Activated CD8-positive, alpha-beta memory T cell treated with anti-CD3 and anti-CD28 coated beads for 1 hour (primary cell): Measurements from ENCODE around the gene DIDO1.
"Not testable (repeated sequence)": the region's sequence is repeated elsewhere in the genome, so short reads cannot be mapped to it uniquely, and the experiment has no call there.

Experiments
- DNase-seq, 2 donors: peaks; one replicate each; pipeline ENCODE4 v3.0.0-alpha.2; 2020; ENCODE audit warnings: low read depth in 1 of 2; ENCODE audit errors: extremely low read depth in 1 of 2

The DIDO1 gene

GRCh38 chr20:62880935-62881661 is 45.2 kb downstream of the DIDO1 start:
- DNase-seq: no peak

DNA sequence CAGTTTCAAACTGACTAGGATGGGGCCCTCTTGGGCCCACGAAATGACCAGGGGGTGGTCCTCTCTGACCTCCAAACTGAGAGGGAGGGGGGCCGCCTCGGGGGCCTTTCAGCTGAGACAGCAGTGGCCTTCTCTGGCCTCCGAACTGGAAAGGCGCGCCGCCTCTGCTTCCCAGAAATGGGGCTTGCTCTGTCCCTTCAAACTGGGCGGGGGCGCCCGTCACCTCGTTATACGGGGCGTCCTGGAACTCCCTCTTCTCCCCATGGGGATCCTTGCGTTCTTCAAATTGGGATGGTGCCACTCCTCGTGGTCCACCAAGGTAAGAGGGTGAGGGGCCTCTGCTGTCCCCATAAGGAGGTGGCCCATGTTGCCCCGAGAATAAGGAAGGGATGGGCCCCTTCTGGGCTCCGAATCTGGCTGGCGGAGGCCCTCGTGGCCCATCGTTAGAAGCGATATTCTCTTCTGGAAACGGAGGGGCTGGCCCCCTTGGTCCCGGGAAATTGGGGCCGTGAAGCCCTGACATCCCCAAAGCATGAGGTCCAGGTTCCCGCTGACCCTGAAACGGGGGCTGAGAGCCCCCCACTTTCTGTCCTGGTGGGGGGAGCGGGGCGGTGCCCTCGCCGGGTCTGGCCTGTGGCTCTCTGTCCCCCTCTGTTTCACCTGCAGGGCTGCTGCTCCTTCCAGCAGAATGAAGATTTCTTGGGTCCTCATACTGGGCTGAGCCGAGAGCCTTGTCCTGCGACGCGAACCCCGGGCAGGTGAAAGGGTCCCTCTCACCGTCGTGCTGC is 46.0 kb downstream of the DIDO1 start:
- DNase-seq: no peak

- DNase-seq: no peak
These were observed 46.8 kb downstream of the DIDO1 start for GRCh38 chr20:62879275-62880146.

- DNase-seq: no peak
These were observed 47.9 kb downstream of the DIDO1 start for GRCh38 chr20:62878244-62879038.

DNA sequence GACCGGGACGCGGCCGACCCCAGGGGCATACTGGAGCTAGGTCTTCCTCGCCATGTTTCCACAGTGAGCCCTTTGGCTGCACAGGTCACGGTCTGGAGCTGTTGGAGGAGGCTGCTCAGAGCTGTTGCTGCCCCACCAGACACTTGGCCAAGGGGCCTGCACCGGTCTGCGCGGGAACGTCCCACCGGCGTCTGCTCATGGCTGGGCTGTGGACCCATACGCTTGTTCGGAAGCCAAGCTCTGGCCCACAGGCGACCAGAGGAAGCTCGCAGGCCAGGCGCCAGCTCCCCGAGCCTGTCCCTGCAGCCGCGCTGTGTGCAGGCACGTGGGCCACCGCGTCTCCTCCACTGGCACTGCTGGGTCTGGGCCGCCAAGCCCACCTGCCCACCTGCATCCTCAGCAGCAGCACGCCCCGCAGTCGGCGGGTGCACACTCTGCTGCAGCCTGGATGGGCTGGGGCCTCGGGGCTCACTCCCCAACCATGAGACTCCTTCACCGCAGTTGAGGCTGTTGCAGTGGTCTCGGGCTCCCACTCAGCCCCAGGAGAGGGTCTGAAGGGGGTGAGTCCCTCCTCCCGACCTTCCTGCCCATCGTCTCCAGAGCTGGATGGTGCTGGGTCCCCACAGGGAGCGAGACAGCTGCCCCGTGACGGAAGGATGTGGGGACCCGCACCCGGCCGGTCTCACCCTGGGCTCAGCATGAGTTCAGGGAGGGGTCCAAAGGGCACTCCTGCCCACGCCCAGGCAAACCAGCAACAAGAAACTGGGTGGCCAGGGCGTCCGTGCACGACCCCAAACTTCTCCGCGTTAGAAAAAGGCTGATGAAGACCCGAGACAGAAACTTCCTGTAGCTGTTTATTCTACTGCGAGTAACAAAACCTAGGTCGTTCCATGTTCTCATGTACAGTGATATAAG is 49.1 kb downstream of the DIDO1 start:
- DNase-seq: no peak

GRCh38 chr20:62876501-62876901 is 49.8 kb downstream of the DIDO1 start:
- no peak for DNase-seq

- no peak for DNase-seq
These were observed 50.6 kb downstream of the DIDO1 start for GRCh38 chr20:62875419-62876361.

- DNase-seq: no peak
These were observed 51.4 kb downstream of the DIDO1 start for GRCh38 chr20:62874964-62875344.

DNA sequence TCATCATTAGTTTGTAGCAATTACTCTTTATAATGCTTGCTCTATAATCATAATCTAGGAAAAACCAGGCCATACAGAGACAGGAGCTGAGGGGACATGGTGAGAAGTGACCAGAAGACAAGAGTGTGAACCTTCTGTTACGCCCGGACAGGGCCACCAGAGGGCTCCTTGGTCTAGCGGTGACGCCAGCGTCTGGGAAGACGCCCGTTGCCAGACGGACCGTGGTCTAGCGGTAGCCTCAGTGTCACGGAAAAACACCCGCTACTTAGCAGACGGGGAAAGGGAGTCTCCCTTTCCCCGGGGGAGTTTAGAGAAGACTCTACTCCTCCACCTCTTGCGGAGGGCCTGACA is 52.6 kb downstream of the DIDO1 start:
- DNase-seq: not testable (repeated sequence)

- DNase-seq: no peak
These were observed 53.0 kb downstream of the DIDO1 start for GRCh38 chr20:62873280-62873679.

DNA sequence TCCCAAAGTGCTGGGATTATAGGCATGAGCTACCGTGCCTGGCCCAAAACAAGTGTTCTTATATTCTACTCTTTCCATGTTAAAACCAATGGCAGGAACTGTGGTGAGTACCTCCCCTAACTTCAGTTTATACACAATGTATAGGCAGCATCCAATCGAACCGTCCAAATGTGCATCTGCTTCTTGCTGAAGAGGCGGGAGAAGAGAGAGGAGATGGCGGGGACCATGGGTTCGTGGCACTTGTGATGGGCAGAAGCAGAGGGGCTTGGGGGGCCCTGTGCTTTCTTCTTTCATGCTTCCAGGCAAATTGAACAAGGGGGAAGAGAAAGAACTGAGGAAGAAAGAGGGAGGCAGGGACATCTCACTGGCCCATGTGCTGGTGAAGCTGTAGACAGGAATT is 53.4 kb downstream of the DIDO1 start:
- no peak for DNase-seq

DNA sequence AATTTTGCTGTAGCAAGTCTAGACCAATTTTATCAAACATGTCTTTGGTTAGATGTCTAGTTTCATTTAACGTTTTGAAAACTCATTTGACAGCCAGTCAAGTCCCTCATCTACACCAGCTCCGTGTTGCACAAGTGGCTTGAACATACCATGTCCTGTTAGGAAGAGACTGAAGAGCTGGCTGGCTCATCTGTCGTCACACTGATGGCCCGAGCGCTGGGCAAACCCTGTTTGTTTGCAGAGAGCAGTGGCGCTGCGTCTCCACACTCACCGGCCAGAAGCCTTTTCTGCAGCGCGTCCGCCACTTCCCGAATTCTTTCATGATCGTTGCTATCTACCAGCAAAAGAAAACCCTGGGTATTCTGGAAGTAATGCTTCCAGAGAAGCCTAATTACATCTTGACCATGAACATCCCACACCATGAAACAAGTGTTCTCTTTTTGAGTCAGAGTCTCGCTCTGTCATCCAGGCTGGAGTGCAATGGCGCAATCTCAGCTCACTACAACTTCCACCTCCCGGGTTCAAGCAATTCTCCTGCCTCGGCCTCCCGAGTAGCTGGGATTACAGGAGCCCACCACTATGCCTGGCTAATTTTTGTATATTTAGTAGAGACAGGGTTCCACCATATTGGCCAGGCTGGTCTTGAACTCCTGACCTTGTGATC is 54.0 kb downstream of the DIDO1 start:
- no peak for DNase-seq

DNA sequence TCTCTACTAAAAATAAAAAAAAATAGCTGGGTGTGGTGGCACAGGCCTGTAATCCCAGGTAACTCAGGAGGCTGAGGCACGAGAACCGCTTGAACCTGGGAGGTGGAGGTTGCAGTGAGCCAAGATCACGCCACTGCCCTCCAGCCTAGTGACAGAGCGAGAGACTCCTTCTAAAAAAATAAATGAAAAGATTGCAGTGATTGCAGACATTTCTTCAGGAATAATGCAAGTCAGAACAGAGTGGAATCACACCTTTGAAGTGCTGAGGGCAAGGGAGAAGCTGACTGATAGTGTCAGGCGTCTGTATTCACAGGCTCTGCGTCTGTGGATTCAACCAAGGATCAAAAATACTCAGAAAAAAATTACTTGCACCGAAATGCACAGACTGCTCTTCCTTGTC is 62.1 kb downstream of the DIDO1 start:
- DNase-seq: no peak

DNA sequence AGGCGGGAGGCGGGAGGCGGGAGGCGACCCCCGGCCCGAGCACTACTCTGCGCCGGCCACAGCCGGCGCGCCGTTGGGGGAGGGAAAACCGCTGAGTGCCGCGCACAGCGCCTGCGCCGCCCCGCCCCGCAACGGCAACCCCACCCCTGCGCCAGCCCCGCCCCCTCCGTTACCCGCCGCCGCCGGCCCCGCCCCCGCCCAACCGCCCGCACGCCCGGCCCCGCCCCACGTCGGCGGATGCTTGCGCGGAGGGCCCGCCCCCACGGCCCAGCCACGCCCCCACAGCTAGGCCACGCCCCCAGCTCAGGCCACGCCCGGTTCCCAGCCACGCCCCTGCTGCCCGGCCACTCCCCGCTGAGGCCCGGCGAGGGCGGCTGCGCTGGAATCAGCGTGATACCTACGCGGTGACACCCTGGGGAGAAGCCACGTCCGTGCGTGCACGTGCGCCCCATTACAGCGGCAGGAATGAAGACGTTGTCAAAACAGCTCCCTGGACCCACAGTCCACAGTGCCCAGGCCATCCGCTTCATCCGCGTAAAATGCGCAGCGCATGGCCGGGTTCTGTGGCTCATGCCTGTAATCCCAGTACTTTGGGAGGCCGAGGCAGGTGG is 64.5 kb downstream of the DIDO1 start, which contains the start of gene TCFL5:
Gene TCFL5 (minus strand): TSS at position 97 of the 611 bp plus-strand sequence. CDS start 152 bp downstream, outside the sequence.
- peak; percentile 79 to 94 for DNase-seq

DNA sequence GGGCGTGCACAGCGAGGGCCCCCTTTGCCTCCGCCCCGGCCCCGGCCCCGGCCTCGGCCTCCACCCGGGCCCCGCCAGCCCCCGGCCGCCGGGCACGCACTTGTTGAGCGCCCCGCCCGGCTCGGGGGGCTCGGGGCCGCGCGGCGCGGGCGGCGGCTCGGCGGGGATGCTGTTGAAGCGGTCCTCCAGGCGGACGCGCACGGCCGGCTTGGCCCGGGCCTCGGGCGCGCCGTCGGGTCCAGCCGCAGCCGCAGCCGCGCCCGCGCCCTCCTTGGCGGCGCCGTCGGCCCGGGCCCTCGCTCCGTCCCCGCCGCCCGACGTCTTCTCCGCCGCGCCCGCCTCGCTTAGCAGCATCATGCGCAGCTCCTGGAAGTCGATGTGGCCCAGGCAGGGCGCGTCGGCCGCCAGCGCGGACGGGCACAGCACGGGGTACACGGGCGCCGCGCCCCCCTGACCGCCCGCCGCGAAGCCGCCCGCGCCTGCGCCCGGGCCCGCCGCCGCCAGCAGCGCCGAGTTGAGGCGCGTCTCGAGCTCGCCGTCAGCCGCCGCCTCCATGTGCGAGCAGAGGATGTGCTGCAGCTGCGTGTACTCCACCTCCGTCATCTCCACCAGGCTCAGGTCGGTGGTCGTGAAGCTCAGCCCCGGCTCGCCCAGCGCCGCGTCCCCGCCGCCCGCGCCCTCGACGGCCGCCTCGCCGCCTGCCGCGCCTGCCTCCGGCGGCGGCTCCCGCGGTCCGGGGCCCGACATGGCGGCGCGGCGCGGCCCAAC is 65.2 kb downstream of the DIDO1 start:
- DNase-seq: peak in 1 of 2 donors; percentile 19

- no peak for DNase-seq
These were observed 65.8 kb downstream of the DIDO1 start for GRCh38 chr20:62860391-62860923.
